HG03135 (cell line): ENCODE data around the gene SCAP.

Experiments used
- ATAC-seq: cut with Tn5 transposase; IDR thresholded peaks from one replicate; pipeline ENCODE4 v1.9.1; 2021; ENCODE audit warnings: mild to moderate bottlenecking, moderate library complexity; ENCODE audit not compliant: unreplicated experiment

SCAP gene

GRCh38 chr3:47433796-47434195 lies 41.9 kb downstream of the SCAP start:
- ATAC-seq = no peak

- no peak for ATAC-seq
Measured at GRCh38 chr3:47432673-47433072, 43.1 kb downstream of the SCAP start.

- no peak for ATAC-seq
Measured at GRCh38 chr3:47431225-47431624, 44.5 kb downstream of the SCAP start.

- no peak for ATAC-seq
Measured at GRCh38 chr3:47430606-47431005, 45.1 kb downstream of the SCAP start.

GRCh38 chr3:47429476-47430270 lies 46.1 kb downstream of the SCAP start:
- ATAC-seq = no peak

- ATAC-seq = no peak
Measured at GRCh38 chr3:47428662-47429061, 47.1 kb downstream of the SCAP start.

GRCh38 chr3:47427866-47428265 lies 47.9 kb downstream of the SCAP start:
- ATAC-seq = no peak

- ATAC-seq = no peak
Measured at GRCh38 chr3:47425959-47426358, 49.8 kb downstream of the SCAP start.

- ATAC-seq = no peak
Measured at GRCh38 chr3:47425383-47425778, 50.4 kb downstream of the SCAP start.

GRCh38 chr3:47424434-47425382 lies 51.0 kb downstream of the SCAP start:
- ATAC-seq = no peak

- ATAC-seq = no peak
Measured at GRCh38 chr3:47423548-47424145, 52.1 kb downstream of the SCAP start.

- no peak for ATAC-seq
Measured at GRCh38 chr3:47422743-47423142, 53.0 kb downstream of the SCAP start.

GRCh38 chr3:47421741-47422649 lies 53.7 kb downstream of the SCAP start:
- ATAC-seq = no peak

GRCh38 chr3:47420511-47421484 lies 54.9 kb downstream of the SCAP start:
- peak; percentile 77 for ATAC-seq

- no peak for ATAC-seq
Measured at GRCh38 chr3:47420044-47420430, 55.7 kb downstream of the SCAP start.

GRCh38 chr3:47419083-47420043 lies 56.4 kb downstream of the SCAP start:
- no peak for ATAC-seq

GRCh38 chr3:47418167-47419082 lies 57.3 kb downstream of the SCAP start:
- ATAC-seq = no peak
